PC-3 (cell line): ENCODE results near the gene POLE3. TPM values are rescaled to one million over a fixed set of nuclear protein-coding genes. Genes with fewer than 3 reads are reported as not detected.

Experiments
- ATAC-seq: fragments of 200-7000 bp; cut with Tn5 transposase; 2 replicates; pipeline ENCODE4 v1.9.1; 2020; ENCODE audit warnings: mild to moderate bottlenecking, moderate library complexity
- BruUV-seq: library from RNA; stranded (reverse); fragments of 400-500 nt; replicated peaks from 2 replicates; lab custom pipeline; 2021; lab: Mats Ljungman, UMichigan
- CTCF ChIA-PET: fragments of 300-600 bp; sonication (Branson Sonifier 250); formaldehyde crosslinking; loops from one replicate; lab custom pipeline; 2022; ENCODE audit warnings: antibody characterized with exemption; lab: Charles Lee
- POLR2A ChIA-PET: fragments of 300-600 bp; sonication (Branson Sonifier 250); formaldehyde crosslinking; loops from one replicate; lab custom pipeline; 2022; ENCODE audit warnings: antibody characterized with exemption; ENCODE audit not compliant: unreplicated experiment; lab: Charles Lee
- DNase-seq: peaks from one replicate; pipeline ENCODE4 v3.0.0-alpha.2; 2015
- H2AFZ ChIP-seq: fragments of 300-600 bp; sonication (generic); 2 replicates; pipeline ENCODE4 v1.6.0; 2016; ENCODE audit warnings: antibody characterized with exemption, low read length
- H3F3A ChIP-seq: fragments of 300-600 bp; sonication (generic); one replicate; pipeline ENCODE4 v1.6.0; 2017; ENCODE audit warnings: antibody characterized with exemption, low read length, control low read depth, mild to moderate bottlenecking; ENCODE audit not compliant: unreplicated experiment
- H3K27ac ChIP-seq: fragments of 300-600 bp; sonication (generic); 2 replicates; pipeline ENCODE4 v1.5.1; 2016; ENCODE audit warnings: mild to moderate bottlenecking, low read length
- H3K27me3 ChIP-seq: fragments of 300-600 bp; sonication (generic); 2 replicates; pipeline ENCODE4 v1.6.1; 2016; ENCODE audit warnings: low read length, mixed read lengths
- H3K36me3 ChIP-seq: fragments of 300-600 bp; sonication (generic); 2 replicates; pipeline ENCODE4 v1.6.1; 2016; ENCODE audit warnings: low read depth, mixed run types, low read length, mixed read lengths
- H3K4me1 ChIP-seq: fragments of 300-600 bp; sonication (generic); 2 replicates; pipeline ENCODE4 v1.5.1; 2016; ENCODE audit warnings: low read length; ENCODE audit not compliant: insufficient read depth
- H3K4me2 ChIP-seq: fragments of 300-600 bp; sonication (generic); 2 replicates; pipeline ENCODE4 v1.6.0; 2016; ENCODE audit warnings: low read length
- H3K4me3 ChIP-seq: fragments of 300-600 bp; sonication (generic); 2 replicates; pipeline ENCODE4 v1.5.1; 2016; ENCODE audit warnings: mild to moderate bottlenecking, low read length, mixed read lengths
- H3K79me2 ChIP-seq: fragments of 300-600 bp; sonication (generic); 2 replicates; pipeline ENCODE4 v1.6.1; 2017; ENCODE audit warnings: low read length, mixed read lengths
- H3K9ac ChIP-seq: fragments of 300-600 bp; sonication (generic); 2 replicates; pipeline ENCODE4 v1.6.0; 2016; ENCODE audit warnings: mild to moderate bottlenecking, low read length
- H3K9me2 ChIP-seq: fragments of 300-600 bp; sonication (generic); replicated peaks from 2 replicates; pipeline ENCODE4 v1.6.1; 2016; ENCODE audit warnings: mixed run types, low read length, mixed read lengths
- H3K9me3 ChIP-seq: fragments of 300-600 bp; sonication (generic); 2 replicates; pipeline ENCODE4 v1.6.1; 2016; ENCODE audit warnings: low read length, mixed read lengths
- H4K20me1 ChIP-seq: fragments of 300-600 bp; sonication (generic); 2 replicates; pipeline ENCODE4 v1.6.1; 2016; ENCODE audit warnings: low read length, mixed read lengths
- EZH2 ChIP-seq: fragments of 300-600 bp; sonication (generic); IDR thresholded peaks from one replicate; pipeline ENCODE4 v1.6.1; 2017; ENCODE audit warnings: antibody characterized with exemption, mild to moderate bottlenecking, low read length; ENCODE audit not compliant: unreplicated experiment
- EZH2phosphoT487 ChIP-seq: fragments of 300-600 bp; sonication (generic); IDR thresholded peaks from 2 replicates; pipeline ENCODE4 v1.6.1; 2018; ENCODE audit warnings: mild to moderate bottlenecking, antibody characterized with exemption, low read length, borderline replicate concordance
- intact Hi-C: fragments of 100-400 bp; cut with micrococcal nuclease; formaldehyde crosslinking; loops from 2 replicates; pipeline ENCODE4 v1.9.0; 2023
- total RNA-seq: library from RNA; depleted of rRNA; stranded (reverse); fragments of >200 nt; gene quantifications from 2 replicates; pipeline ENCODE4 v1.2.3, GENCODE V29; 2014
- TF ChIP-seq, protein P1 (sequence below): fragments of 300-600 bp; sonication (generic); conservative IDR thresholded peaks from 2 replicates; pipeline ENCODE4 v1.5.1; 2017; ENCODE audit warnings: antibody characterized with exemption, low read depth, mild to moderate bottlenecking, low read length

POLE3 gene
- total RNA-seq, 1 experiment from 2014 or later, result 84.7 TPM

DNA sequence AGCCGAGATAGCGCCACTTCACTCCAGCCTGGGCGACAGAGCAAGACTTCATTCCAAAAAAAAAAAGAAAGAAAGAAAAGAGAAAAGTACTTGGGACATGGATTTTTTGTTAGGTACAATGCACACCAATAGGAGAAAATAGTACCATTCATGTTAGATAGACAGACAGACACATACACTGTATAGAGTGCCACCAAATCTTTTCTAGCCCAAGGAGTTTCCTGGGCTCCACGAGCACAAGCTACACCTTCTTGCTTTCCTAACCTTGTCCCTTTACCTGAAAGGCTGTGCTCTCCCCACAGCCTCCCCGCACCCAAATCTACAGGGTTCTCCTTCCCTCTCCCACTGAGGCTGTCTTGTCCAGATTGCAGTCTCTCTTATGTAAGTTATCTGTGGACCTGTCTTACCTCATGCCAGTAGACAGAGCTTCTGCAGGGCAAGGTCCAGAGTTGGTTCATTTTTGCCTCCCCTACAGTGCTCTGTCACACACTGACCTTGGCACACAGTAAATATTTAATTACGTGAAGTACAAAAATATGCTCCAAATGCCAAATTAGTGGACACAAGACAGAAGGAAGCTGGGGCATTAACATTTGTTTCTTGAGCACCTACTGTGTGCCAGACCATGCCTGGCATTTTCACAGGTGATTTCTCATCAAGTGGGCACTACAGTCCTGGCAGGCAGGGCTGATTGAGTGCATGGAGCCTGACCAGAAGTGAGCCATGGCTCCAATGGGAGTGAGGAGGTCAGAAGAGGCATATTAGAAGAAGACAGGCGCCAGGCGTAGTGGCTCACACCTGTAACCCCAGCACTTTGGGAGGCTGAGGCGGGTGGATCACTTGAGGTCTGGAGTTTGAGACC is 15.2 kb downstream of the POLE3 start:
- no peaks in the 10 kb centered on the region for H4K20me1 ChIP-seq
- no TSS peak for BruUV-seq
- H3K9me2 ChIP-seq, result no peaks in the 10 kb centered on the region
- H3K4me3 ChIP-seq, result no peak overlapping the region
- no peaks in the 10 kb centered on the region for H3K9me3 ChIP-seq
- intact Hi-C loops, result no loop called here
- POLR2A ChIA-PET, result no interaction called here
- H3K4me1 ChIP-seq, result peaks cover 15% of the 10 kb centered on the region
- no peak for ATAC-seq
- H2AFZ ChIP-seq, result no peak overlapping the region
- no peaks in the 10 kb centered on the region for H3F3A ChIP-seq
- TF ChIP-seq EZH2phosphoT487 (no peak), EZH2 (no peak)
- TF ChIP-seq, protein P1, sequence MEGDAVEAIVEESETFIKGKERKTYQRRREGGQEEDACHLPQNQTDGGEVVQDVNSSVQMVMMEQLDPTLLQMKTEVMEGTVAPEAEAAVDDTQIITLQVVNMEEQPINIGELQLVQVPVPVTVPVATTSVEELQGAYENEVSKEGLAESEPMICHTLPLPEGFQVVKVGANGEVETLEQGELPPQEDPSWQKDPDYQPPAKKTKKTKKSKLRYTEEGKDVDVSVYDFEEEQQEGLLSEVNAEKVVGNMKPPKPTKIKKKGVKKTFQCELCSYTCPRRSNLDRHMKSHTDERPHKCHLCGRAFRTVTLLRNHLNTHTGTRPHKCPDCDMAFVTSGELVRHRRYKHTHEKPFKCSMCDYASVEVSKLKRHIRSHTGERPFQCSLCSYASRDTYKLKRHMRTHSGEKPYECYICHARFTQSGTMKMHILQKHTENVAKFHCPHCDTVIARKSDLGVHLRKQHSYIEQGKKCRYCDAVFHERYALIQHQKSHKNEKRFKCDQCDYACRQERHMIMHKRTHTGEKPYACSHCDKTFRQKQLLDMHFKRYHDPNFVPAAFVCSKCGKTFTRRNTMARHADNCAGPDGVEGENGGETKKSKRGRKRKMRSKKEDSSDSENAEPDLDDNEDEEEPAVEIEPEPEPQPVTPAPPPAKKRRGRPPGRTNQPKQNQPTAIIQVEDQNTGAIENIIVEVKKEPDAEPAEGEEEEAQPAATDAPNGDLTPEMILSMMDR, result no peak
- CTCF ChIA-PET, result no interaction called here
- no peak overlapping the region for H3K9ac ChIP-seq
- no peaks in the 10 kb centered on the region for H3K36me3 ChIP-seq
- DNase-seq, result no peak
- no peaks in the 10 kb centered on the region for H3K27me3 ChIP-seq
- no peak overlapping the region for H3K4me2 ChIP-seq
- peaks cover 6% of the 10 kb centered on the region for H3K79me2 ChIP-seq
- H3K27ac ChIP-seq, result no peak overlapping the region

DNA sequence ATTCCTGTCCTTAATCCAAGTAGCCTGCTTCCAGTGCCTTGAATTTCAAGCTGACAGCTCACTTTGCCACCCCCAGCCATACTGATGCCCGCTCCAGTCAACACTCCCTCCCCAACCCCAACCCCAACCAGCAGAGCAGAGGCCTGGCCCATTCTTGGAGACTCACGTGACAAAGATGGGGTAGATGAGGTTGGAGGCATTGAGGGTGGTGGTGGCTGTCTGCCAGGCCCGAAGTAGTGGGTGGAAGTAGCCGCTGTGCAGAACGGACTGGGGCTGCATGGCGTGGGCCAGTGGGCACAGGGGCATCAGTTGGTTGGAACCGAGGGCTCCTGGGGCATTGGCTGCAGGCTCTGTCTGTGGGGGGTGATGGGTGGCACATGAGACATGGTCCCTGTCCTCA is 17.2 kb downstream of the POLE3 start:
- Histone ChIP-seq H3K9ac (no peak overlapping the region), H3K4me3 (no peak overlapping the region), H3K27me3 (no peaks in the 10 kb centered on the region), H3F3A (no peaks in the 10 kb centered on the region), H3K36me3 (no peaks in the 10 kb centered on the region; the same call in 1 of the 2 replicates), H3K4me1 (peaks cover under 1% of the 10 kb centered on the region; the same call in 1 of the 2 replicates), H4K20me1 (no peaks in the 10 kb centered on the region), H3K9me2 (no peaks in the 10 kb centered on the region), H3K79me2 (no peaks in the 10 kb centered on the region), H3K9me3 (no peaks in the 10 kb centered on the region), H3K27ac (no peak overlapping the region), H3K4me2 (no peak overlapping the region), H2AFZ (no peak overlapping the region)
- no peak for ATAC-seq
- ChIA-PET CTCF (no interaction called here), POLR2A (no interaction called here)
- no peak for TF ChIP-seq EZH2phosphoT487
- TF ChIP-seq, protein P1, result no peak
- no peak for TF ChIP-seq EZH2
- intact Hi-C loops, result no loop called here
- BruUV-seq, result no TSS peak
- DNase-seq, result no peak

DNA sequence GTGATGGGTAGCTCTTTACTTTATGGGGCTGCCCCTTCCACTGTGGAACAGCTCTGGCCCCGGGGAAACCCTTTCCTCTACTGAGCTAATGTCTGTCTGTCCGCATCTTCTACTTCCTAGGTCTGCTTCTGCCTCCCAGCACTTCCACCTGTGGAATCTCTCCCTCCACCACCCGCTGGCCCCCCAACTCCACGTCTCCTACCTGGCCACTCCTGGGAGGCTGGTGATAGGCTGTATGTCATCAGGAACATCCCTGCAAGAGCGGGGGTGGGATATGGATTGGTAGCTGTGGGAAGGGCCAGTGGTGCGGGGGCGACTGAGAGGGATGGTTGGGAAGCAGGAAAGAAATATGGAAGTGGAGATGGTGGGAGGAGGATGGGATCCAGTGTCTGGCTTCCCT is 18.6 kb downstream of the POLE3 start:
- ChIA-PET CTCF (no interaction called here), POLR2A (no interaction called here)
- BruUV-seq, result no TSS peak
- no peaks in the 10 kb centered on the region for H4K20me1 ChIP-seq
- no peak overlapping the region for H3K4me2 ChIP-seq
- no peaks in the 10 kb centered on the region for H3K27me3 ChIP-seq
- no peaks in the 10 kb centered on the region for H3K4me1 ChIP-seq
- no peaks in the 10 kb centered on the region for H3K9me3 ChIP-seq
- H3K27ac ChIP-seq, result no peak overlapping the region
- intact Hi-C loops, result no loop called here
- no peak for TF ChIP-seq EZH2
- no peak for TF ChIP-seq EZH2phosphoT487
- TF ChIP-seq, protein P1, result no peak
- H3K36me3 ChIP-seq, result no peaks in the 10 kb centered on the region; the same call in 1 of the 2 replicates
- H3K79me2 ChIP-seq, result no peaks in the 10 kb centered on the region
- H2AFZ ChIP-seq, result no peak overlapping the region
- H3K4me3 ChIP-seq, result no peak overlapping the region
- DNase-seq (no peak), ATAC-seq (no peak)
- no peak overlapping the region for H3K9ac ChIP-seq
- H3K9me2 ChIP-seq, result no peaks in the 10 kb centered on the region
- H3F3A ChIP-seq, result no peaks in the 10 kb centered on the region
